ENCODE data around the gene PRPF8. TPM values are rescaled to one million over a fixed set of nuclear protein-coding genes. Genes with fewer than 3 reads are reported as not detected.

PRPF8 gene
- total and polyA plus RNA-seq, 2 of the 13 experiments (the other 11 are each of a cell fraction or from before 2014, with no cell fraction given): 112 to 179 TPM

- no peak for TF ChIP-seq NFE2L2 (IDR thresholded peaks at IDR 0.05; ENCODE audit: low read length)
- no peak for TF ChIP-seq IKZF4 (CRISPR knock-in tag; IDR thresholded peaks at IDR 0.05; ENCODE audit: borderline replicate concordance, low read depth, not compliant biosample characterization)
- TF ChIP-seq ZBTB42 (CRISPR knock-in tag; IDR thresholded peaks at IDR 0.05): no peak
- TF ChIP-seq FOXP4 (CRISPR knock-in tag; IDR thresholded peaks at IDR 0.05): no peak
- TF ChIP-seq SRY (CRISPR knock-in tag; IDR thresholded peaks at IDR 0.05): no peak
- TF ChIP-seq RARG (CRISPR knock-in tag; IDR thresholded peaks at IDR 0.05; ENCODE audit: low read depth): no peak
- TF ChIP-seq MBNL3 (CRISPR knock-in tag; conservative IDR thresholded peaks at IDR 0.05): no peak
- TF ChIP-seq NR3C1 (CRISPR knock-in tag; IDR thresholded peaks at IDR 0.05): no peak
- TF ChIP-seq HNRNPL (IDR thresholded peaks at IDR 0.05; ENCODE audit: low read depth, low read length): peak; percentile 87; the same call in 1 of the 2 replicates
- peak; percentile 33; the same call in 1 of the 2 replicates for TF ChIP-seq GABPB1 (CRISPR knock-in tag; IDR thresholded peaks at IDR 0.05)
- no peak for TF ChIP-seq MTF1 (CRISPR knock-in tag; IDR thresholded peaks at IDR 0.05)
- no peak for TF ChIP-seq ZBTB34 (CRISPR knock-in tag; IDR thresholded peaks at IDR 0.05)
- no peak for TF ChIP-seq RBAK (CRISPR knock-in tag; IDR thresholded peaks at IDR 0.05)
- no peak for TF ChIP-seq ZBTB44 (CRISPR knock-in tag; IDR thresholded peaks at IDR 0.05)
- no peak for TF ChIP-seq PCBP2 (optimal IDR thresholded peaks at IDR 0.05; ENCODE audit: low read depth, low read length, poor library complexity, severe bottlenecking)
- 0 out of 2 replicates have a peak, but pooled peaks have one; percentile 29 for TF ChIP-seq ZBTB43 (CRISPR knock-in tag; conservative IDR thresholded peaks at IDR 0.05)
- no peak for TF ChIP-seq ELK4 (CRISPR knock-in tag; IDR thresholded peaks at IDR 0.05; ENCODE audit: borderline replicate concordance)
- TF ChIP-seq HNF4A (CRISPR knock-in tag; IDR thresholded peaks at IDR 0.05): no peak
- no peak for TF ChIP-seq CENPX (CRISPR knock-in tag; IDR thresholded peaks at IDR 0.05)
- TF ChIP-seq SIN3B (IDR thresholded peaks at IDR 0.05; ENCODE audit: low read length): no peak
- no peak for TF ChIP-seq NKX3-1 (CRISPR knock-in tag; IDR thresholded peaks at IDR 0.05)
- no peak for TF ChIP-seq GPN1 (CRISPR knock-in tag; IDR thresholded peaks at IDR 0.05; ENCODE audit: borderline replicate concordance)
- no peak for TF ChIP-seq ZNF33A (CRISPR knock-in tag; IDR thresholded peaks at IDR 0.05; ENCODE audit: borderline replicate concordance)
- no peak for TF ChIP-seq CEBPB (IDR thresholded peaks at IDR 0.05; ENCODE audit: borderline replicate concordance, low read depth, low read length)
Observed at GRCh38 chr17:1621273-1621954, 63.3 kb downstream of the PRPF8 start (continued).
